NCI-H524 (cell line): ENCODE data around the gene NOL8.

Experiments used
- DNase-seq, 2 experiments: peaks; one replicate each; lab custom pipeline; 2025; lab: John Stamatoyannopoulos, UW

NOL8 gene

DNA sequence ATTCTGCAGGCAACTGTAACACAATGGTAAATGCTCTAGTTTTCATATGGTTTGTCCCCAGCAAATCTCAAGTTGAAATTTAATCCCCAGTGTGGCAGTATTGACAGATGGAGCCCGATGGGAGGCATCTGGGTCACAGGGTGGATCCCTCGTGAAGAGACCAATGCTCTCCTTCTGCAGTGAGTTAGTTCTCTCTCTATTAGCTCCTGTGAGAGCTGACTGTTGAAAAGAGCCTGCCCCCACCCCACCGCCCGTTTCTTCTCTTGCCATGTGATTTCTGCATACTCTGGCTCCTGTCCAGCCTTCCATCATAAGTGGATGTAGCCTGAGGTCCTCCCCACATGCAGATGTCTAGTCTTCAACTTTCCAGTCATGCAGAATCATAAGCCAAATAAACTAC is 58.7 kb downstream of the NOL8 start:
- peak; percentile 99 to 100 for DNase-seq

- DNase-seq, result no peak
These were observed 60.0 kb downstream of the NOL8 start for GRCh38 chr9:92265154-92265553.

- no peak for DNase-seq
These were observed 62.0 kb downstream of the NOL8 start for GRCh38 chr9:92263131-92263530.

DNA sequence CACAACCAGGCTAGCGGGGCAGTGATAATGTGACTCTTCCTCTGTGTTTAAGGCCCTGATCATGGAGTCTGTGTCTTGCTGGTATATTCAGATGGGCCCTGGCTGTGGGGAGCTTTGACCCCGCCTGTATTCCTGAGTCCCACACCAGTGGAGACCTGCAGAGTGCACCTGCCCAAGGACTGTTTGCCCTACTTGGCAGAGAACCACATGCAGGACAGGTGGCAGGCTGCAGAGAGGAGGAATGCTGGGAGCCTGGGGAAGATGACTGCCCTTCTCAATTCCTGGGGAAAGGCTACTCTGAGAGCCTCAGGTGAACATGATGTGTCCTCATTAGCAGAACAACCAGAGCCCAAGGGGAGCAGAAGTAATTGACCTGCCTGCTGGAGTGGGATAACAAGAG is 67.8 kb downstream of the NOL8 start:
- no peak for DNase-seq

- DNase-seq, result peak in 1 of 2 experiments; percentile 50
These were observed 70.5 kb downstream of the NOL8 start for GRCh38 chr9:92254381-92255337.

DNA sequence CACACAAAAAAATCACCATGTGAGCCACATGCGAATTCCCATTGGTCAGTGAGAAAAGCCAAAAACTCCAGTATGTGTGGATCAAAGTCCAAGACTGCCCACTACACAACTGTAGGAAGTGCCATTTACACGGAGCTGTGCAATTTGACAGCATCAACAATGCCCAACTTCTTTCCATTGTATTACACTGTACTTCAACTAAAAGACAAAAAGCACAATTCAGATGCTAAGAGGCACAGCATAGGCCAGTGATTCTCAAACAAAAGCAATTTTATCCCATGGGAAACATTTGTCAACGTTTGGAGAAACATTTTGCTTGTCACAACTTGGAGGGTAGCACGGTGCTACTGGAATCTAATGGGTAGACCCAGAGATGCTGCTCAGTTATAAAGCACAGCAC is 71.5 kb downstream of the NOL8 start:
- DNase-seq, result no peak

DNA sequence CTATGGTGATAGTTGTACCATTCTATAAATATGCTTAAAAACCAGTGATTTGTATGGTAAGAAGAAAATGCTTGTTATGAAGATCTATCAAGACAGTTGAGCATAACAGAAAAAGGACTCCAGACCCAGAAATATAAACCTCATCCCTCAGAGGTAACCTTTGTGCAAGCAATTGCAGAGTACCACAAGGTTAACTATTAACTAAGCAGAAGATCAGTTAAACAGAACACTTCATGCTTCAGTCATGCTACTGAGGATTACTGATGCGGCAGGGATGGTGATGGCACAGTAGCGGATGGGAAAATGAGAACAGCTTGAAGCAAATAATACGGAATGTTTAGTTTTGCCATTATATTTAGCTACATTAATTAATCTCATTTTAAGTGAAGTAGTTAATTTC is 77.2 kb downstream of the NOL8 start:
- no peak for DNase-seq
